Neural crest cell (in vitro differentiated cells): Measurements from ENCODE around the gene MTIF3. TPM values are rescaled to one million over a fixed set of nuclear protein-coding genes. Genes with fewer than 3 reads are reported as not detected.
A peak's percentile ranks its signal among the peaks of the same experiment; 100 is the strongest.

Experiments used
- DNase-seq: peaks from one replicate; pipeline ENCODE4 v3.0.0; 2021; ENCODE audit warnings: low read depth, mixed read lengths, low spot score
- H3K27ac Mint-ChIP-seq: one replicate; pipeline ENCODE4 v1.8.0; 2021; ENCODE audit warnings: mild to moderate bottlenecking, mixed read lengths; ENCODE audit not compliant: unreplicated experiment
- H3K27me3 Mint-ChIP-seq: 2 replicates; pipeline ENCODE4 v1.8.0; 2021; ENCODE audit warnings: low read depth, mild to moderate bottlenecking, mixed read lengths
- H3K36me3 Mint-ChIP-seq: 2 replicates; pipeline ENCODE4 v1.8.0; 2021; ENCODE audit warnings: low read depth, mild to moderate bottlenecking, mixed read lengths
- H3K4me1 Mint-ChIP-seq: 2 replicates; pipeline ENCODE4 v1.8.0; 2021; ENCODE audit warnings: mixed read lengths
- H3K4me3 Mint-ChIP-seq: one replicate; pipeline ENCODE4 v1.8.0; 2021; ENCODE audit warnings: mild to moderate bottlenecking, mixed read lengths
- H3K9me3 Mint-ChIP-seq: 2 replicates; pipeline ENCODE4 v1.8.0; 2021; ENCODE audit warnings: mixed read lengths
- CTCF ChIP-seq: fragments of 200-600 bp; sonication (generic); conservative IDR thresholded peaks from 2 replicates; pipeline ENCODE4 v1.5.0; 2021; ENCODE audit warnings: antibody characterized with exemption, mild to moderate bottlenecking
- long read RNA-seq: library from polyadenylated mRNA; unstranded; transcript quantifications from one replicate; pipeline ENCODE4 v2.0.0, GENCODE V29; 2020
- total RNA-seq: library from RNA; stranded (reverse); gene quantifications from 2 replicates; pipeline ENCODE4 v1.2.1, GENCODE V29; 2021

Gene MTIF3
- 48.5 and 54.1 TPM in 2 replicates for total RNA-seq
- long read RNA-seq, transcript MTIF3-202 (5 exons, 1,005 nt): major isoform, 15 of 28 reads
- long read RNA-seq, partial matches to known transcripts: 7 of 28 reads
- long read RNA-seq, other reads (novel, unspliced or antisense): 6 of 28 reads

- no peak for TF ChIP-seq CTCF
- peak within 1 kb of the TSS; percentile 87 for H3K4me3 Mint-ChIP-seq
- H3K27me3 Mint-ChIP-seq: no peaks in the 10 kb centered on the region
- peaks cover 49% of the 10 kb centered on the region for H3K4me1 Mint-ChIP-seq
- no peaks in the 10 kb centered on the region for H3K36me3 Mint-ChIP-seq
- H3K27ac Mint-ChIP-seq: peak within 1 kb of the TSS; percentile 91
- H3K9me3 Mint-ChIP-seq: no peaks in the 10 kb centered on the region
- DNase-seq: peak; percentile 89
Measured at GRCh38 chr13:27449936-27450828, at the start of gene MTIF3. Gene MTIF3 (minus strand): TSS chr13:27450564. CDS start chr13:27440448, 10,116 bp downstream.

GRCh38 chr13:27497563-27498230, 47.3 kb upstream of the MTIF3 start:
- no peak for TF ChIP-seq CTCF
- Mint-ChIP-seq H3K9me3 (no peaks in the 10 kb centered on the region), H3K27ac (no peak overlapping the region), H3K27me3 (no peaks in the 10 kb centered on the region), H3K4me1 (peaks cover 21% of the 10 kb centered on the region), H3K4me3 (no peak overlapping the region), H3K36me3 (no peaks in the 10 kb centered on the region)
- no peak for DNase-seq

- H3K4me1 Mint-ChIP-seq: peaks cover 18% of the 10 kb centered on the region
- H3K36me3 Mint-ChIP-seq: no peaks in the 10 kb centered on the region
- no peak for TF ChIP-seq CTCF
- H3K27me3 Mint-ChIP-seq: no peaks in the 10 kb centered on the region
- no peak for DNase-seq
- no peak overlapping the region for H3K27ac Mint-ChIP-seq
- H3K4me3 Mint-ChIP-seq: no peak overlapping the region
- no peaks in the 10 kb centered on the region for H3K9me3 Mint-ChIP-seq
Measured at GRCh38 chr13:27496536-27497273, 46.3 kb upstream of the MTIF3 start.

- DNase-seq: no peak
- Mint-ChIP-seq H3K4me1 (peaks cover 18% of the 10 kb centered on the region), H3K27me3 (no peaks in the 10 kb centered on the region), H3K9me3 (no peaks in the 10 kb centered on the region), H3K36me3 (no peaks in the 10 kb centered on the region), H3K27ac (no peak overlapping the region), H3K4me3 (no peak overlapping the region)
- TF ChIP-seq CTCF: no peak
Measured at GRCh38 chr13:27496006-27496405, 45.6 kb upstream of the MTIF3 start.

GRCh38 chr13:27495551-27495950, 45.2 kb upstream of the MTIF3 start:
- no peaks in the 10 kb centered on the region for H3K36me3 Mint-ChIP-seq
- no peak overlapping the region for H3K27ac Mint-ChIP-seq
- no peaks in the 10 kb centered on the region for H3K9me3 Mint-ChIP-seq
- H3K4me1 Mint-ChIP-seq: peaks cover 18% of the 10 kb centered on the region
- TF ChIP-seq CTCF: no peak
- H3K27me3 Mint-ChIP-seq: no peaks in the 10 kb centered on the region
- H3K4me3 Mint-ChIP-seq: no peak overlapping the region
- DNase-seq: no peak
